Body of pancreas (tissue), 4 donors: ENCODE measurements around the gene KIF18A. TPM values are rescaled to one million over a fixed set of nuclear protein-coding genes. Genes with fewer than 3 reads are reported as not detected.

Experiments
- ATAC-seq: fragments of 150-250 bp; one replicate; pipeline ENCODE4 v1.9.1; 2016
- DNase-seq, 4 donors: peaks; one replicate each; pipeline ENCODE4 v3.0.0-alpha.2; 2019
- H3K27ac ChIP-seq, 4 donors: fragments of 200-600 bp; sonication (generic); 1 replicate in 3 of 4; 2 replicates in 1 of 4; pipeline versions ENCODE4 v1.5.1 to v1.6.1; 2016 to 2019; ENCODE audit warnings: mild to moderate bottlenecking in 1 of 4, mixed read lengths in 1 of 4, moderate library complexity in 1 of 4
- H3K27me3 ChIP-seq, 2 donors: fragments of 200-600 bp; sonication (generic); one replicate each; pipeline ENCODE4 v1.6.0; 2016; ENCODE audit warnings: mild to moderate bottlenecking in 1 of 2
- H3K36me3 ChIP-seq, 2 donors: fragments of 200-600 bp; sonication (generic); replicated peaks in 1 of 2; 2 replicates each; pipeline ENCODE4 v1.5.1; 2016; ENCODE audit warnings: low read depth in 2 of 2; ENCODE audit not compliant: insufficient read depth in 1 of 2
- H3K4me1 ChIP-seq: fragments of 200-600 bp; sonication (generic); one replicate; pipeline ENCODE4 v1.6.0; 2016
- H3K4me3 ChIP-seq, 2 donors: fragments of 200-600 bp; sonication (generic); 1 replicate in 1 of 2; 2 replicates in 1 of 2; pipeline ENCODE4 v1.5.1; 2016 to 2019
- H3K9me3 ChIP-seq, 3 donors: fragments of 200-600 bp; sonication (generic); 1 replicate in 2 of 3; 2 replicates in 1 of 3; pipeline ENCODE4 v1.5.1; 2016
- CTCF ChIP-seq, 7 experiments: fragments of 450-650 bp in 4 of 7; fragments of 200-600 bp in 3 of 7; sonication (generic) in 3 of 7; IDR thresholded peaks; one replicate each; pipeline ENCODE4 v1.5.1; 2016 to 2019; ENCODE audit warnings: antibody characterized with exemption in 7 of 7
- POLR2A ChIP-seq, 3 donors: fragments of 450-650 bp; IDR thresholded peaks; one replicate each; pipeline ENCODE4 v1.6.1; 2016; ENCODE audit warnings: antibody characterized with exemption in 3 of 3, mild to moderate bottlenecking in 2 of 3
- WGBS, 2 donors: methylation state at CpG; one replicate each; pipeline ENCODE4 v1.1.5; 2017; 5-methylcytosine and 5-hydroxymethylcytosine counted together
- intact Hi-C: fragments of 100-400 bp; cut with DNase I; formaldehyde crosslinking; loops from one replicate; pipeline ENCODE4 v1.15.1; 2023
- microRNA counts, 2 donors: library from miRNA; unstranded; fragments of <30 nt; microRNA quantifications; one replicate each; lab custom pipeline; 2017
- microRNA-seq, 2 donors: library from miRNA; unstranded; fragments of <30 nt; microRNA quantifications; one replicate each; pipeline ENCODE4, GENCODE V29; 2016; ENCODE audit warnings: borderline number of aligned reads in 2 of 2, borderline replicate concordance in 2 of 2
- small RNA-seq: library from RNA; depleted of rRNA; stranded (forward); fragments of <200 nt; gene quantifications from one replicate; pipeline ENCODE3, GENCODE V24; 2016
- total RNA-seq, 2 donors: library from RNA; depleted of rRNA; stranded (reverse); fragments of >200 nt; gene quantifications; one replicate each; pipeline ENCODE4 v1.1.0, GENCODE V29; 2016

Gene KIF18A
- total RNA-seq, 2 donors from 2014 or later, result 0.52 TPM; not detected in 1

GRCh38 chr11:27972522-27973170, 135.3 kb downstream of the KIF18A start:
- no peak overlapping the region for H3K4me3 ChIP-seq
- WGBS, 2 donors, result 63 to 70% methylated on average over 5 of the region's 5 CpGs
- no peaks in the 10 kb centered on the region for H3K4me1 ChIP-seq
- ATAC-seq, result no peak
- TF ChIP-seq CTCF (IDR thresholded peaks at IDR 0.05), result no peak
- TF ChIP-seq POLR2A (IDR thresholded peaks at IDR 0.05), result no peak
- H3K27ac ChIP-seq, result no peak overlapping the region
- H3K9me3 ChIP-seq, result no peaks in the 10 kb centered on the region
- intact Hi-C loops, result no loop called here
- no peaks in the 10 kb centered on the region for H3K27me3 ChIP-seq
- no peaks in the 10 kb centered on the region for H3K36me3 ChIP-seq
- no peak for DNase-seq

GRCh38 chr11:27971171-27971570, 136.8 kb downstream of the KIF18A start:
- no peak for DNase-seq
- Histone ChIP-seq H3K27me3 (no peaks in the 10 kb centered on the region), H3K36me3 (no peaks in the 10 kb centered on the region), H3K4me3 (no peak overlapping the region), H3K4me1 (no peaks in the 10 kb centered on the region), H3K9me3 (no peaks in the 10 kb centered on the region), H3K27ac (no peak overlapping the region)
- 78 to 86% methylated on average over 3 of the region's 3 CpGs for WGBS, 2 donors
- intact Hi-C loops, result no loop called here
- TF ChIP-seq CTCF (IDR thresholded peaks at IDR 0.05) (no peak), POLR2A (IDR thresholded peaks at IDR 0.05) (no peak)
- ATAC-seq, result no peak

MicroRNAs within 50 kb of the gene (microRNA counts, 767-probe panel; counts per million panel counts)
- 0 to 736 counts per million in 2 donors for microRNA hsa-miR-610 (lab: Ali Mortazavi, UCI)

Small RNA genes within 50 kb of the gene (microRNA-seq; reads per million reads assigned to microRNA genes)
- 0 reads per million in 2 donors for gene MIR610

Small RNA genes within 50 kb of the gene (small RNA-seq; reads per million reads assigned to genes)
- not detected for gene AC023206.1
- not detected for gene MIR610

Other genes with a start within 250 kb of the KIF18A start
- 1 to 10 TPM; 5.2 to 8.2 TPM for gene METTL15, start 232 bp upstream of the KIF18A start, total RNA-seq